Stomach (tissue), 4 donors: ENCODE measurements around the gene DRC3.

Experiments
- CTCF ChIP-seq, 7 experiments: fragments of 450-650 bp in 4 of 7; fragments of 200-600 bp in 3 of 7; sonication (generic) in 3 of 7; IDR thresholded peaks; one replicate each; pipeline ENCODE4 v1.5.1; 2016 to 2019; ENCODE audit warnings: antibody characterized with exemption in 7 of 7, control low read depth in 2 of 7, mild to moderate bottlenecking in 1 of 7
- EP300 ChIP-seq: sonication (generic); formaldehyde crosslinking; IDR thresholded peaks from one replicate; pipeline ENCODE4 v1.6.1; 2017; ENCODE audit warnings: antibody characterized with exemption
- POLR2AphosphoS5 ChIP-seq, 3 donors: sonication (generic); formaldehyde crosslinking; IDR thresholded peaks; one replicate each; pipeline ENCODE4 v1.6.1; 2016; ENCODE audit warnings: antibody characterized with exemption in 3 of 3

DNA sequence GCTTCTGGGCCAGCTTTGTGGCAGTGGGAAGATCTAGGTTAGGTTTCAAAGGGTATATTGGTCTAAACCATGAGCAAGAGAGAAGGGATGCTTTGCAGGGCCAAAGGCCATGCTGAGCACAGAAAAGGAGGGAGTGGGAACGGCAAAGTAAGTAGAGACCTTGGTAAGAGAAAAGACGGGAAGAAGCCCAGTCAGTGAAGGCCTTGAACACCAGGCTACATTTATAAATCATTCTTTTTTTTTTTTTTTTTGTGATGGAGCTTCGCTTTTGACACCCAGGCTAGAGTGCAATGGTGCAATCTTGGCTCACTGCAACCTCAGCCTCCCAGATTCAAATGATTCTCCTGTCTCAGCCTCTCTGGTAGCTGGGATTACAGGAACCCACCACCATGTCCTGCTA is 18.6 kb upstream of the DRC3 start:
- TF ChIP-seq CTCF (IDR thresholded peaks at IDR 0.05) (no peak), EP300 (no peak), POLR2AphosphoS5 (IDR thresholded peaks at IDR 0.05) (no peak)
